Measurements from ENCODE around the gene KCTD21. TPM values are rescaled to one million over a fixed set of nuclear protein-coding genes. Genes with fewer than 3 reads are reported as not detected.

The KCTD21 gene
- total RNA-seq, 1 experiment from 2014 or later: 3.0 TPM

DNA sequence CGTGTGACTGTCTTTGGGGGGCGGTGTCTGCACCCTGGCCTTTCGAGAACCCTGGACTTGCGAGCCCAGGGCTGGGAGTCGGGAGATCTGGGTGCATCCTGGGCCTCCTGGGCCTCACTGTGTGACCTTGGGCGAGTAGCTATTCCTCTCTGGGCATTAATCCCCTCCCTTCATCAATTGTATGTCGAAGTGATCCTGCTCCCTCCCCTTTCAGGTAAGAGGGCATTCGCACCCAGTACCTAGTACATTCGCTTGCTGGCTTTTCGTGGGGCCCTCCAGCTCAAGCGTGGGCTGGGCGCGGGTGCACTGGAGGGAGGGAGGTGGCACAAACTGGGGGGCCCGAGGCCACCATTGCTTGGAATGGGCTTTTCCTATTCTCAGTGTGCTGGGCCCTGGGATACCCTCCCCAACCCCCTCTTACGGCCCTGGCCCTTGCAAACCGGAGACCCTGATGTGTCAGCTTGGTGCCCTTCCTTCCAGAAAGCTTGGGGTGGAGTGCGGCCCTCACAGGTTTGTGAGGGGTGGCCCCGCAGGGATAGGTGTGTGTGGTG, 823 bp upstream of the KCTD21 start:
- Histone ChIP-seq H3K36me3 (ENCODE audit: control insufficient read depth in 1 of 2, insufficient read depth in 2 of 2, low read length in 2 of 2) (no peaks in the 10 kb centered on the region), H3K9me2 (ENCODE audit: insufficient read depth) (no peaks in the 10 kb centered on the region), H3K4me3 (replicated peaks in 1 of 2; ENCODE audit: low read depth in 1 of 2, low read length in 2 of 2) (peak overlapping the region; percentile 66 to 80), H3K4me2 (ENCODE audit: low read length) (peak overlapping the region; percentile 88), H3K27me3 (ENCODE audit: insufficient read depth, low read length) (no peaks in the 10 kb centered on the region), H3K9ac (ENCODE audit: low read length) (peak overlapping the region; percentile 64), H2AFZ (ENCODE audit: low read depth, low read length, poor library complexity, severe bottlenecking) (no peak overlapping the region), H3K79me2 (ENCODE audit: insufficient read depth, low read length) (no peaks in the 10 kb centered on the region), H3K4me1 (ENCODE audit: control insufficient read depth in 1 of 2, insufficient read depth in 2 of 2, low read length in 2 of 2) (peaks cover 8 to 42% of the 10 kb centered on the region in 2 experiments), H3K27ac (ENCODE audit: low read depth, low read length) (no peak overlapping the region; the same call in 1 of the 2 replicates), H3K9me3 (ENCODE audit: control insufficient read depth in 1 of 2, insufficient read depth in 1 of 2, low read depth in 1 of 2, low read length in 2 of 2) (no peaks in the 10 kb centered on the region), H4K20me1 (ENCODE audit: insufficient read depth) (no peaks in the 10 kb centered on the region)
- intact Hi-C loops (cut with micrococcal nuclease): no loop called here
- ChIA-PET CTCF (no interaction called here), RAD21 (ENCODE audit: low non-redundant PET in 1 of 2, low total read pairs in 2 of 2, uncharacterized antibody in 2 of 2, unreplicated experiment in 2 of 2) (interaction anchor here in 1 of 2 experiments (0.6 kb wide), 1 partner anchor 243 kb away, joined by 3 read pairs; no protein-coding TSS in a partner anchor), POLR2A (interaction anchor here (1.2 kb wide), 1 partner anchor 20 kb away, joined by 8 read pairs; no protein-coding TSS in a partner anchor)
- ATAC-seq (peak; percentile 3), DNase-seq (ENCODE audit: low read depth, low spot score) (no peak)
- TF ChIP-seq JUND (IDR thresholded peaks at IDR 0.05) (no peak), POLR2A (IDR thresholded peaks at IDR 0.05; ENCODE audit: borderline replicate concordance, extremely low read depth, insufficient read depth, insufficient read length) (no peak), ZNF274 (IDR thresholded peaks at IDR 0.05; ENCODE audit: low read depth, low read length) (no peak), ZFX (IDR thresholded peaks at IDR 0.05) (peak; percentile 46; the same call in 1 of the 2 replicates), SP1 (IDR thresholded peaks at IDR 0.05; ENCODE audit: low read depth) (no peak), TCF7L2 (IDR thresholded peaks at IDR 0.05; ENCODE audit: borderline replicate concordance, extremely low read depth, insufficient read depth, insufficient read length) (no peak)
- TF ChIP-seq, protein P1, sequence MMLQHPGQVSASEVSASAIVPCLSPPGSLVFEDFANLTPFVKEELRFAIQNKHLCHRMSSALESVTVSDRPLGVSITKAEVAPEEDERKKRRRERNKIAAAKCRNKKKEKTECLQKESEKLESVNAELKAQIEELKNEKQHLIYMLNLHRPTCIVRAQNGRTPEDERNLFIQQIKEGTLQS (IDR thresholded peaks at IDR 0.05): no peak
- TF ChIP-seq, protein P2, sequence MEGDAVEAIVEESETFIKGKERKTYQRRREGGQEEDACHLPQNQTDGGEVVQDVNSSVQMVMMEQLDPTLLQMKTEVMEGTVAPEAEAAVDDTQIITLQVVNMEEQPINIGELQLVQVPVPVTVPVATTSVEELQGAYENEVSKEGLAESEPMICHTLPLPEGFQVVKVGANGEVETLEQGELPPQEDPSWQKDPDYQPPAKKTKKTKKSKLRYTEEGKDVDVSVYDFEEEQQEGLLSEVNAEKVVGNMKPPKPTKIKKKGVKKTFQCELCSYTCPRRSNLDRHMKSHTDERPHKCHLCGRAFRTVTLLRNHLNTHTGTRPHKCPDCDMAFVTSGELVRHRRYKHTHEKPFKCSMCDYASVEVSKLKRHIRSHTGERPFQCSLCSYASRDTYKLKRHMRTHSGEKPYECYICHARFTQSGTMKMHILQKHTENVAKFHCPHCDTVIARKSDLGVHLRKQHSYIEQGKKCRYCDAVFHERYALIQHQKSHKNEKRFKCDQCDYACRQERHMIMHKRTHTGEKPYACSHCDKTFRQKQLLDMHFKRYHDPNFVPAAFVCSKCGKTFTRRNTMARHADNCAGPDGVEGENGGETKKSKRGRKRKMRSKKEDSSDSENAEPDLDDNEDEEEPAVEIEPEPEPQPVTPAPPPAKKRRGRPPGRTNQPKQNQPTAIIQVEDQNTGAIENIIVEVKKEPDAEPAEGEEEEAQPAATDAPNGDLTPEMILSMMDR (IDR thresholded peaks at IDR 0.05 in 2 of 3, conservative IDR thresholded peaks at IDR 0.05 in 1 of 3; ENCODE audit: borderline replicate concordance in 1 of 3, insufficient read depth in 1 of 3, low read depth in 2 of 3, low read length in 2 of 3): no peak
- no TSS peak for BruUV-seq (replicated peaks)

All from HCT116 (cell line).